Measurements from ENCODE around the gene ALAS1.

GRCh38 chr3:52234516-52235447 is 36.8 kb downstream of the ALAS1 start:
- no peak for TF ChIP-seq CTCF (IDR thresholded peaks at IDR 0.05)
- TF ChIP-seq POLR2A (IDR thresholded peaks at IDR 0.05) = no peak

Measured in adrenal gland (tissue), 5 donors.